Stomach smooth muscle (tissue), 2 donors: ENCODE results near the gene LRIG1.

Experiments
- H3K27ac ChIP-seq: one replicate; pipeline ENCODE4 v1.7.0; 2013; ENCODE audit warnings: mild to moderate bottlenecking, low read length, inconsistent platforms
- H3K27me3 ChIP-seq, 2 donors: one replicate each; pipeline ENCODE4 v1.7.0; 2013; ENCODE audit warnings: low read length in 2 of 2; ENCODE audit not compliant: insufficient read depth in 2 of 2, control insufficient read depth in 1 of 2
- H3K36me3 ChIP-seq, 2 donors: one replicate each; pipeline ENCODE4 v1.7.0; 2013; ENCODE audit warnings: low read length in 2 of 2; ENCODE audit not compliant: control insufficient read depth in 2 of 2, insufficient read depth in 2 of 2
- H3K4me1 ChIP-seq: one replicate; pipeline ENCODE4 v1.7.0; 2013; ENCODE audit warnings: low read length; ENCODE audit not compliant: control insufficient read depth, insufficient read depth
- H3K4me3 ChIP-seq, 2 donors: one replicate each; pipeline ENCODE4 v1.7.0; 2013; ENCODE audit warnings: low read length in 2 of 2
- H3K9ac ChIP-seq, 2 donors: one replicate each; pipeline ENCODE4 v1.7.0; 2013; ENCODE audit warnings: low read length in 2 of 2, mild to moderate bottlenecking in 1 of 2
- H3K9me3 ChIP-seq, 2 donors: one replicate each; pipeline ENCODE4 v1.7.0; 2013; ENCODE audit warnings: low read length in 2 of 2; ENCODE audit not compliant: control insufficient read depth in 2 of 2
- donor health status: healthy.
- donor health status: Pancreatic carcinoma.

Gene LRIG1

DNA sequence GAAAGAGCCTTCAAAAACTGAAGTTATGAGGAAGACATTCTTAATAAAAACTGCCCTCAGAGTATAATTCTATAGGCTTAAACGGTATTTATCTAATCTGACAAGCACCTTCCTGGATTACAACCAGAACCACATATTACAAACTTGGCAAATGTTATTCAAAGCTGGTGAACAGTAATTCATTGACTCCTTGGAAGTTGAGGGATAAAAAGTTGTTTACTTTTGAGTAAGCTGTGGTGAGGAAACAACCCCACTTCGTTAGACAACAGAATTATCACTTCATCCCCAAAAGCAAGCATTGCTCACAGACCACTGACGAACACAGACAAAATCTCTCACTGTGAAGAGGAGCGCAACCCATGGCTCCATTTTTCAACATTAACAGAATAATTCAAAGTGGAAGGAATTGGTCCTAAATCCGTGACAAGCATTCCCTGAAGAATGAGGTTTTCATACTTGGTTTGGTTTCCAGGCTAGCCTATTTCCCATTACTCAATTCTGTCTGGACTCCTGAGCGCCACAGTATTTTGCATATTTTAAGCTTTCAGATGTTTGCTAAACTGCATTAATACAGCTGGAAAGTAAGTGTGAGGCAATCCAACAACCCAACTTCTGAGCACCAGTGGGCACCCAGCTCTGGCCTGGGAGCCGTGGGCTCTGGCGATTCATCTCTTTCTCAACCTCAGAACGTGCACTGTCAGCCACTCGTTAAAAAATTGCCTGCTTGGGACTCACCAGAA lies 32.7 kb downstream of the LRIG1 start:
- H3K27me3 ChIP-seq, result no peaks in the 10 kb centered on the region
- H3K4me1 ChIP-seq, result peaks cover 45% of the 10 kb centered on the region
- no peak overlapping the region for H3K27ac ChIP-seq
- no peaks in the 10 kb centered on the region for H3K36me3 ChIP-seq
- H3K9ac ChIP-seq, result no peak overlapping the region
- H3K9me3 ChIP-seq, result no peaks in the 10 kb centered on the region
- H3K4me3 ChIP-seq, result no peak overlapping the region

DNA sequence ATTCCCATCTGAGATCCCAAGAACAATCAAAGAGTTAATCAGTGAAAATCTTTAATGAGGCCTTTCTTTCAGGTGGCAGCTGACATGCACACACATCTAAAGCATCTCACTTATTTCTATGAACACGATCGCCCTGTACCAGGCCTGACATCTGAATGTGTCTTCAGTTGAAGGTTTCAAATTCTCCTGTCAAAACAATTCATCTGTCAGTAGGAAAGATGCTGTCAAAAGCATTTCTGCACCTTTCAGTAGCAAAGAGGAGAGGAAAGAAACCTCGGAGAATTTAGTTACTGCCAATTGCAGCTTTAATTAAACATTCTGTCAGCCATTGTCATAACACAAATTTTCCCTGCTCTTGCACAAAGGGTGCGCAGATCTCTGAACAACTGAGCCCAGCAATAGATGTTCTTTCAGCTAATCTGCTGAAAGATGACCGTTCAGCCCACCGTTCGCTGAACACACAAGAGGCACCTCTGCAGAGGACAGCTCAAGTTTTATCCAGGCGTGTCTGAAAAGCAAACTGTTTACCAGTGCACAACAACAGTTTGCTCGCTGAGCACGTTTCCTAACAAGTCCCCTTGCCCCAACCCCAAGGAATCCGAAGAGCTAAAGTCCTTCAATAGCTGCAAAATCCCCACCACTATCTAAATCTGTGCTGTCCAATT lies 34.1 kb downstream of the LRIG1 start:
- Histone ChIP-seq H3K36me3 (peaks cover 1 to 3% of the 10 kb centered on the region in 2 donors), H3K9me3 (no peaks in the 10 kb centered on the region), H3K27me3 (no peaks in the 10 kb centered on the region), H3K9ac (no peak overlapping the region), H3K4me1 (peaks cover 42% of the 10 kb centered on the region), H3K27ac (no peak overlapping the region), H3K4me3 (peak overlapping the region; percentile 35 to 37)

DNA sequence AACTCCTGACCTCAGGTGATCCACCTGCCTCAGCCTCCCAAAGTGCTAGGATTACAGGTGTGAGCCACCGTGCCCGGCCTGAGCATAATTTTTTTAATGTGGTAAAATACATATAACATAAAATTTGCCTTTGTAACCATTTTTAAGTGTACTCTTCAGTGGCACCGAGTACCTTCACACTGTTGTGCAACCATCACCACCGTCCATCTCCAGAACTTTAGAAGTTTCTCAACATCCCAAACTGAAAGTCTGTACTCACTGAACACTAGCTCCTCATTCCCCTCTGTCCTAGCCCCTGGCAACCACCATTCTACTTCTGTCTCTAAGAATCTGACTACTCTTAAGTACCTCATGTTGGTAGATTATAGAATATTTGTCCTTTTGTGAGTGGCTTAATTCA lies 35.2 kb downstream of the LRIG1 start:
- Histone ChIP-seq H3K27me3 (no peaks in the 10 kb centered on the region), H3K27ac (no peak overlapping the region), H3K36me3 (peaks cover 2 to 4% of the 10 kb centered on the region in 2 donors), H3K4me1 (peaks cover 37% of the 10 kb centered on the region), H3K4me3 (no peak overlapping the region), H3K9ac (no peak overlapping the region), H3K9me3 (no peaks in the 10 kb centered on the region)

DNA sequence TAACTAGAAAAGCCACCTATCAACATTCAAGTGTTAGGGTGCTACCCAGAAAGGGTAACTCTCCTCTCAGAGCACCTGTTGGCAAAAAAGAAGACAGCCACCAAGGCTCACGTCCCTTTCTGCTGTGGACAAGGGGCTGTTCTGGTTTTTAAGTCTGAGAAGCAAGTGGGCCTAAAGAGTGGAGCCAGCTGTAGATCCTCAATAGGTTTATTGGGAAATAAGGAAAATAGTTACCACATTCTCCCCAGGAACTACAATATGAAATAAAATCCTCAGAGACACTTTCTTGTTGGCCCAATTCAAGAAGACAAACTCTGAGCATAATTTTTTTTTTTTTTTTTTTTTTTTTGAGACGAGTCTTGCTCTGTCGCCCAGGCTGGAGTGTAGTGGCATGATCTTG lies 35.8 kb downstream of the LRIG1 start:
- H3K4me1 ChIP-seq, result peaks cover 43% of the 10 kb centered on the region
- H3K9me3 ChIP-seq, result no peaks in the 10 kb centered on the region
- peaks cover 8 to 9% of the 10 kb centered on the region in 2 donors for H3K36me3 ChIP-seq
- H3K27ac ChIP-seq, result no peak overlapping the region
- H3K9ac ChIP-seq, result no peak overlapping the region
- H3K4me3 ChIP-seq, result no peak overlapping the region
- no peaks in the 10 kb centered on the region for H3K27me3 ChIP-seq

DNA sequence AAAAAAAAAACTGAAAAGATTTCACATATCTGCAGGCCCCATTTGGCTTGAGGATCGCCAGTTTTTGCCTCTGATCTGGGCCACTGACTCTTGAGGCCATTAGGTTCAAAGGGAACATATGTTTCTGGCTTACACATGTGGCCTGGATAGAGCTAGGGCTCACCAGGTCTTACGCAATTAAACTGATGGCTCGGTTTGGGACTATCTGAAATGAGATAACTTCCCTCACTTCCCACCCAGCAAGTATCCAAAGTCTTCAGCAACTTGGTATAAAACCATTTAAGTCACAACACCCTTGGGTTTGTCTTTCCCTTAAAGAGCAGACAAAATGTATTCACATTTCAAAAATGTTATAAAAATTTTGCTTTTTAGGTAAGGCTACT lies 36.3 kb downstream of the LRIG1 start:
- Histone ChIP-seq H3K27ac (no peak overlapping the region), H3K9ac (no peak overlapping the region), H3K36me3 (peaks cover 8 to 10% of the 10 kb centered on the region in 2 donors), H3K4me1 (peaks cover 47% of the 10 kb centered on the region), H3K9me3 (no peaks in the 10 kb centered on the region), H3K27me3 (no peaks in the 10 kb centered on the region), H3K4me3 (no peak overlapping the region)

DNA sequence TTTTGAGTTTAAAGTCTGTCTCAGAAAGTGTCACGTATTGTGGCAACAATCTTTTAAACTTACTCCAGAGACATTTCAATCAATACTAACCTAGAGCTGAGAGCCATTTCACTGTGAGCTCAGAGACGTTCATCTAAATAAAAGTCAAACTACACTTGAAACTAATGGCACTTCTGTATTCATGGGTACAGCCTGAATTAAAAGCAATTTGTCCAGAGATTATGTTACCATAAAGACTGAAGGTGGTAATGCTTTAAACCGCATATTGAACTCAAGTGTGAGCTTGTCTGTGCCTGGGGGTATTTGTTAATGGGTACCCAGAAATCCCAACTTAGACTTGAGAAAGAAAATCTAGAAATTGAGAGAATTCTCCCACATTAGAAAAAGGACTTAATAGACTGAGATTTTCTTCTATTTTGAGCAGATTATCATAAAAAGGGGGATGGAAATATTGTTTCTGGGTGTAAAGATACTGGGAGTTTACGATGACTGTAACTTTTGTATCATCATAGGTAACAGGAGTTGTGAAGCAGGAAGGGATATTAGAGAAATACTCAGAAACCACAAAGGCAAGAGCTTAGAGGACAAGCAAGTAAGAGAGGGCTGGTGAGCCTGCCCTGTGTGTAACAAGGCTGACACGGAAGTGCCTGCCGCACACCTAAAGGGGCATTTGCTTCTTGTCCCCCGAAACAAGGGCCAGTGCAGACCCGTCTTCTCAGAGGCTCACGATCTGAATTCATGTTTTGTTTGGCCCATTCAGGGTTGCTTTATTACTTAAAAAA lies 36.9 kb downstream of the LRIG1 start:
- Histone ChIP-seq H3K27me3 (no peaks in the 10 kb centered on the region), H3K36me3 (peaks cover 8 to 14% of the 10 kb centered on the region in 2 donors), H3K4me1 (peaks cover 53% of the 10 kb centered on the region), H3K27ac (peak overlapping the region; percentile 41), H3K4me3 (no peak overlapping the region), H3K9ac (no peak overlapping the region), H3K9me3 (no peaks in the 10 kb centered on the region)

DNA sequence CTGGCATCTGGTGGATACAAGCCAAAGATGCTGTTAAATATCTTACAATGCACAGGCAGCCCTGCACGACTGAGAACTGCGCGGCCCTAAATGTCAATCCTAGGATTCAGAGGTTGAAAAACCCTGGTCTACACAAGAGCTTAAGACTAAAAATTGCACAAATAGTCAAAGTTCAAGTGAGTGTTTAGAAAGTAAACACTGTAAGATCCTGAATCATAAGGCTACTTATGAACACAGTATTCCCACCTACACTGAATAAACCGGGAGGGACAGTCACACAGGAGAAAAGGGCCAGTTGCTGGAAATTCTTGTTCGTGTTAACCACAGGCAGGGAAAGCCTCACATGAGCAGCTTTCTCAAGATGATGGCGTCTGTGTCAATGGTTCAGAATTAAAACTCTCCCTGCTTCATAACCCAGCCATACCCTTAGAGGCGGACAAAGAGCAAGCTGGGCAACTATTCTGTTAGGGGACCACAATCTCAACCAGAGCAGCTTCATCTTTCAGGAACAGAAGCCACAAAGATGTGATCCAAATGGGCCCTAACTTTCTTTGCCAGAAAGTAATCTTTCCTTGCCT lies 37.7 kb downstream of the LRIG1 start:
- peak overlapping the region in 1 of 2 donors; percentile 47 for H3K4me3 ChIP-seq
- peak overlapping the region; percentile 41 for H3K27ac ChIP-seq
- peaks cover 8 to 14% of the 10 kb centered on the region in 2 donors for H3K36me3 ChIP-seq
- no peaks in the 10 kb centered on the region for H3K9me3 ChIP-seq
- no peak overlapping the region for H3K9ac ChIP-seq
- no peaks in the 10 kb centered on the region for H3K27me3 ChIP-seq
- peaks cover 53% of the 10 kb centered on the region for H3K4me1 ChIP-seq

DNA sequence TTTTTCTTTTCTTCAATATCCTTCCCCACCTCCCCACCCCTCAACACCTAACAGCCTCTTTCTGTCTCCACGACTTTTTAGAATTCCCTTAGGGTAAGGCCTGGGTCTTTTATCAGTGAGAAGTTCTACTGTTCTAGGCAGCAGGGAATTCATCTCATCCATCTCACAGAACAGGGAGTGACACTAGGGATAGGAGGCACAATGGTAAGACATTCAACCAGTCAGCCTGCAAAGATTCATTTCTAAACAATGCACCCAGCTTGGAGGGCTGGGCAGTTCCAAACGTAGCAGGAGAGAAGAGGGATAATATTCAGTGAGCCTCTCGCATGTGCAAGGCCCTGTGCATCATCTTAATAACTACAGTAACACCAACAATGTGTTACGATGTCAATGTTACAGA lies 43.6 kb downstream of the LRIG1 start:
- Histone ChIP-seq H3K4me3 (no peak overlapping the region), H3K9ac (peak overlapping the region in 1 of 2 donors; percentile 13), H3K36me3 (peaks cover 8 to 24% of the 10 kb centered on the region in 2 donors), H3K4me1 (peaks cover 68% of the 10 kb centered on the region), H3K27ac (peak overlapping the region; percentile 58), H3K9me3 (no peaks in the 10 kb centered on the region), H3K27me3 (no peaks in the 10 kb centered on the region)

DNA sequence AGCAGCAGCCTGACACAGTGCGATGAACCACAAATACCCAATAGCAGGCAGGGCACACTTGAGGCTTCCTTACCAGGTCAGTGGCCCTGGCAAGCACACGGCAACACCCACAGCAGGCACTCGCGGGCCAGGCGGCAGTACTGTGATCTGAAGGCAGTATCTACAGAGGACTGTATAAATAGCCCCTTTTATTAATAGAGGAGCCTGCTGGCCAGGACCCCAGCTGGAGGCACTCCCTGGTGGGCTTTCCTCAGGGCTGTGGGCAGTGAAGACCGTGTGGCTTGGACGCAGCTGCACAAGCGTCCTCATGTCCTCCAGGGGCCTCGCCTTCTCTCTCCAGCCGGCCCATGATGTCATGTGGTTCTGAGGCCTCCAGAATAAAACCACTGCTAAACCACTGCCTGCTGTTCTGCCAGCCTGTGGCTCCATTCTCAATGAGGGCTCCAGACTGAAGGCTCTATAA lies 44.1 kb downstream of the LRIG1 start:
- H3K9ac ChIP-seq, result no peak overlapping the region
- no peak overlapping the region for H3K4me3 ChIP-seq
- no peaks in the 10 kb centered on the region for H3K9me3 ChIP-seq
- no peaks in the 10 kb centered on the region for H3K27me3 ChIP-seq
- peaks cover 7 to 21% of the 10 kb centered on the region in 2 donors for H3K36me3 ChIP-seq
- H3K4me1 ChIP-seq, result peaks cover 73% of the 10 kb centered on the region
- peak overlapping the region; percentile 58 for H3K27ac ChIP-seq

DNA sequence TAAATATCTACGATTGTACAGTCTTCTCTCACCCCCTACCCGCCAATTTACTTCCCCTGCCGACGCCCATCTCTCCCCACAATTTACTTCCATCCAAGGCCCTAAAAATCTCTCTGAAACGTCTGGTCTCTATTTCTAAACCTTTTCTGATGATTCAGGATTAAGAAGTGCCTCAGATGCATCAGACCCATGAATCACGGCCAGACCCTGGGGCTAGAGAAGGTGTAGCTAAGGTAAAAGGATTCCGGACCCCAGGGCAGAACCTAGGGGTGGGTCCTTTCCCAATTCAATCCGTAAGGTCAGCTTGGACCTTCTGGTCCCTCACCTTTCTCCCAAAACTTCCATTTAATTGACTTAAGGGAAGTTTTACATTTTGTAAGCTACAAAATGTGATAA lies 46.4 kb downstream of the LRIG1 start:
- H3K27ac ChIP-seq, result peak overlapping the region; percentile 82
- no peaks in the 10 kb centered on the region for H3K9me3 ChIP-seq
- no peak overlapping the region for H3K4me3 ChIP-seq
- H3K4me1 ChIP-seq, result peaks cover 85% of the 10 kb centered on the region
- peak overlapping the region; percentile 14 to 33 for H3K9ac ChIP-seq
- no peaks in the 10 kb centered on the region for H3K27me3 ChIP-seq
- H3K36me3 ChIP-seq, result peaks cover 0 to 14% of the 10 kb centered on the region in 2 donors
